Stimulated activated naive CD8-positive, alpha-beta T cell treated with anti-CD3 and anti-CD28 coated beads, Interleukin-15, Interleukin-2, amounts not matched to agents 100 ng/mL and 50 ng/mL, for 24 hours (primary cell): ENCODE data around the gene SLC12A3.
A peak's percentile ranks its signal among the peaks of the same experiment; 100 is the strongest.
"Not testable (repeated sequence)": the region's sequence is repeated elsewhere in the genome, so short reads cannot be mapped to it uniquely, and the experiment has no call there.

Experiments
- H3K27ac Mint-ChIP-seq: one replicate; pipeline ENCODE4 v1.8.0; 2021; ENCODE audit warnings: mild to moderate bottlenecking, mixed read lengths
- H3K27me3 Mint-ChIP-seq: one replicate; pipeline ENCODE4 v1.8.0; 2021; ENCODE audit warnings: mixed read lengths
- H3K36me3 Mint-ChIP-seq: one replicate; pipeline ENCODE4 v1.8.0; 2021; ENCODE audit warnings: low read depth, mixed read lengths
- H3K4me1 Mint-ChIP-seq: one replicate; pipeline ENCODE4 v1.8.0; 2021; ENCODE audit warnings: low read depth, mixed read lengths
- H3K4me3 Mint-ChIP-seq: one replicate; pipeline ENCODE4 v1.8.0; 2021; ENCODE audit warnings: mild to moderate bottlenecking, mixed read lengths
- H3K9me3 Mint-ChIP-seq: one replicate; pipeline ENCODE4 v1.8.0; 2021; ENCODE audit warnings: mixed read lengths

SLC12A3 gene

GRCh38 chr16:56855946-56856345 lies 9.1 kb upstream of the SLC12A3 start:
- peaks cover 26% of the 10 kb centered on the region for H3K4me1 Mint-ChIP-seq
- no peaks in the 10 kb centered on the region for H3K36me3 Mint-ChIP-seq
- no peak overlapping the region for H3K4me3 Mint-ChIP-seq
- no peaks in the 10 kb centered on the region for H3K27me3 Mint-ChIP-seq
- no peak overlapping the region for H3K27ac Mint-ChIP-seq
- H3K9me3 Mint-ChIP-seq: no peaks in the 10 kb centered on the region

DNA sequence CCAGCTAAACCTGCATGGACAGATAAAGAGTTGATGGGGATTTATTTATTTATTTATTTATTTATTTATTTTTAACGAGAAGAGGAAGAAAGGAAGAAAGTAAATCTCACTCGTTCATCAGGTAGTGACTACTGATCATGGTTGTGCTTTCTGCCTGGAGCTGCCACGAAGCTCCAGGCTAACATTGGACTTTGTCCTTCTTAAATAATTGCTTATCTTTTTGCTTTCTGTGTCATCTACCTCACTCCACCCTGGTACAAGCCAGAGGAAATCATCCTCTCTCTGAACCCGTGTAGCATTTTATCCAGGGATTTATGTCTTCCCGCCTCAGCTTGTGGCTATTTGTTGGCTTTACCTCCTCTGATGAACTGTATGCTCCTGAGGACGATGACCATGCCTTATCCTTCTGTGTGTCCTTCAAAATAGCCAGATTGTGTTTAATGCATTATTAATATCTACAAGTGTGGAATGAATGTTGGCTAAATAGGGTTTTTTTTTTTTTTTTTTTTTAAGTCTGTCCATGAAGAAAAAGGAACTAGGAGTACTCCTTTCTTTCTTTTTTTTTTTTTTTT lies 8.0 kb upstream of the SLC12A3 start:
- Mint-ChIP-seq H3K27ac (no peak overlapping the region), H3K36me3 (no peaks in the 10 kb centered on the region), H3K4me3 (no peak overlapping the region), H3K4me1 (peaks cover 36% of the 10 kb centered on the region), H3K9me3 (no peaks in the 10 kb centered on the region), H3K27me3 (no peaks in the 10 kb centered on the region)

DNA sequence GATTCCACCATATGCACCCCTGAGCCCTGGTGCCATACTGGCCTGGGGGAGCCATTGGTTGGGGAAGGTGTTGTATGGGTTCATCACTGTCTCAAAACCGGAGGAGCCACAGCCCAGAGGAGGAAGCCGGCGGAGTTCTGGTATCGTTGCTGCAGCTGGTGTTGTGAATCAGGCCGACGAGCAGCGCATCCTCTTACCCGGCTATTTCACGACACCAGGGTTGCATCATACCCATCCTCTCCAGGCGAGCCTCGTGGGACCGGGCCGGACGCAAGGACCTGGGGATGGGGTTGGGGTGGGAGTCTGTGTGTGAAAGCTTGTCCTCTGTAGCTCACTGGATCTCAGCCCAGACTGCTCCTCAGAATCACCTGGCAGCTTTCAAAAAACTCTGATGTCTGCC lies 6.6 kb upstream of the SLC12A3 start:
- Mint-ChIP-seq H3K36me3 (no peaks in the 10 kb centered on the region), H3K9me3 (no peaks in the 10 kb centered on the region), H3K27ac (no peak overlapping the region), H3K4me1 (peaks cover 50% of the 10 kb centered on the region), H3K4me3 (no peak overlapping the region), H3K27me3 (no peaks in the 10 kb centered on the region)

DNA sequence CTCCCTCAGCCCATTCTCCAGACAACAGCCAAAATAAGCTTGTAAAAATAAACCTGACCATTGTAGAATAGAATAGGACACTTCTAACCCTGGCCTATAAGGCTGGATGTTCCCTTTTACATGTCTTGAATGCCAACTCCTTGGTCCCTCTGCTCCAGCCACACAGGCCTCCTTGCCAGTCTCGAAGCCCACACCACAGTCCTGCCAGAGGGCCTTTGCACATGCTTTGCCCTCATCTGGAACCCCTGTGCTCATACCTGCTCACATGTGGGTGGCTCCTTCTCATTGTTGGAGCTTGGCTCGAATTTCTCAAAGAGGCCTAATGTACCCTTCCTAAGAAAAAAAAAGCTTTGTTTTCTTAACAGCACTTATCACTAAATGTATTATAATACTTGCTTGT lies 5.4 kb upstream of the SLC12A3 start:
- Mint-ChIP-seq H3K27me3 (no peaks in the 10 kb centered on the region), H3K36me3 (no peaks in the 10 kb centered on the region), H3K4me1 (peaks cover 53% of the 10 kb centered on the region), H3K4me3 (no peak overlapping the region), H3K9me3 (no peaks in the 10 kb centered on the region), H3K27ac (peak overlapping the region; percentile 69)

GRCh38 chr16:56860226-56861020 lies 4.6 kb upstream of the SLC12A3 start:
- Mint-ChIP-seq H3K27ac (peak overlapping the region; percentile 69), H3K4me1 (peaks cover 53% of the 10 kb centered on the region), H3K4me3 (peak overlapping the region; percentile 42)

DNA sequence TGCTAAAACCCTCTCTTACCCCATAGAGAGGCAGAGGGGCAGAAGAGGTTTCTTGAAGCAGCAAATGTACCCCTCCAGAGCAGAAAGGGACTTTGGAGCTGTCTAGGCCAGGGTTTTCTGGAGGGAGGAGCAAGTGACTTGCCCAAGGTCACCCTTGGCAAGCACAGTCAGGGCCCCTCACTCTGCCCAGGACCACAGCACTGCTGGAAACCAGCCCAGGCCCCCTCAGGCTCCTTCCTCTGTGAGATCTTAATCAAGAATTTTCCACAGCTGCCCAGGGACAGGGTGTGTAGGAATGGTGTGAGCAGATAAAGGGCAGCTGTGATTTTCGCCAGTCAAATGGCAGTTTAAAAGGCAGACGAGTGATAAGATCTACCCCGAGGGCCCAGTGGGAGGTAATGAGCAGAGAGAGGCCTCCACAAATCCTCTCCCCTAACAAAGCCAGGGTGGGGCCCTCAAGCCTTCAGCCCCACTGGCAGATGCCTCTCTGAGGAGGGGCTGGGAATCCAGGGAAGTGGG lies 3.9 kb upstream of the SLC12A3 start:
- no peaks in the 10 kb centered on the region for H3K9me3 Mint-ChIP-seq
- no peaks in the 10 kb centered on the region for H3K36me3 Mint-ChIP-seq
- H3K4me1 Mint-ChIP-seq: peaks cover 53% of the 10 kb centered on the region
- H3K27ac Mint-ChIP-seq: no peak overlapping the region
- H3K27me3 Mint-ChIP-seq: no peaks in the 10 kb centered on the region
- H3K4me3 Mint-ChIP-seq: peak overlapping the region; percentile 42

More at GRCh38 chr16:56860226-56861020, 4.6 kb upstream of the SLC12A3 start:
- no peaks in the 10 kb centered on the region for H3K27me3 Mint-ChIP-seq
- H3K36me3 Mint-ChIP-seq: no peaks in the 10 kb centered on the region
- no peaks in the 10 kb centered on the region for H3K9me3 Mint-ChIP-seq

- no peaks in the 10 kb centered on the region for H3K36me3 Mint-ChIP-seq
- no peaks in the 10 kb centered on the region for H3K27me3 Mint-ChIP-seq
- peaks cover 53% of the 10 kb centered on the region for H3K4me1 Mint-ChIP-seq
- peak overlapping the region; percentile 34 for H3K27ac Mint-ChIP-seq
- peak overlapping the region; percentile 27 for H3K4me3 Mint-ChIP-seq
- H3K9me3 Mint-ChIP-seq: no peaks in the 10 kb centered on the region
These were observed 3.3 kb upstream of the SLC12A3 start for GRCh38 chr16:56861756-56862155.

GRCh38 chr16:56862776-56863175 lies 2.2 kb upstream of the SLC12A3 start:
- no peak overlapping the region for H3K4me3 Mint-ChIP-seq
- H3K9me3 Mint-ChIP-seq: no peaks in the 10 kb centered on the region
- peaks cover 59% of the 10 kb centered on the region for H3K4me1 Mint-ChIP-seq
- no peaks in the 10 kb centered on the region for H3K36me3 Mint-ChIP-seq
- no peaks in the 10 kb centered on the region for H3K27me3 Mint-ChIP-seq
- H3K27ac Mint-ChIP-seq: no peak overlapping the region

GRCh38 chr16:56865394-56866062 lies 521 bp downstream of the SLC12A3 start:
- H3K9me3 Mint-ChIP-seq: no peaks in the 10 kb centered on the region
- no peak overlapping the region for H3K4me3 Mint-ChIP-seq
- no peak overlapping the region for H3K27ac Mint-ChIP-seq
- H3K4me1 Mint-ChIP-seq: peaks cover 46% of the 10 kb centered on the region
- H3K27me3 Mint-ChIP-seq: no peaks in the 10 kb centered on the region
- no peaks in the 10 kb centered on the region for H3K36me3 Mint-ChIP-seq

- Mint-ChIP-seq H3K4me1 (peaks cover 32% of the 10 kb centered on the region), H3K27me3 (no peaks in the 10 kb centered on the region), H3K27ac (no peak overlapping the region), H3K36me3 (no peaks in the 10 kb centered on the region), H3K9me3 (no peaks in the 10 kb centered on the region), H3K4me3 (no peak overlapping the region)
These were observed 2.2 kb downstream of the SLC12A3 start for GRCh38 chr16:56866955-56867830.

DNA sequence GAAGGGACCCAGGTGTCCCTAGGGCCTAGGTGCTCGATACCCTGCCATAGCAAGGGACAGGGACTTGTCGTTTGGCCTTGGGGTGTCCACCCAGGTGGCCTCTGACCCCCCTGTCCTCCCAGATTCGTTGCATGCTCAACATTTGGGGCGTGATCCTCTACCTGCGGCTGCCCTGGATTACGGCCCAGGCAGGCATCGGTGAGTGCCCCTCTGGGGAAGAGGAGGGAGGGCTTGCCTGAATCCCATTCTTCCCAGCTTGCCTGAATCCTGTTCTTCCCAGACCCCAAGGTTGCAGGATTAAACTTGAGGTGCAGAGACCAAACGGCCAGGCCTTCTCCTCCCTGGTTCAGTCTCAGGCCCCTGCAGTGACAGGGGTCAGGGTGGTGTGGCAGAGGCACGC lies 3.2 kb downstream of the SLC12A3 start:
- Mint-ChIP-seq H3K36me3 (no peaks in the 10 kb centered on the region), H3K27ac (no peak overlapping the region), H3K4me1 (peaks cover 22% of the 10 kb centered on the region), H3K9me3 (no peaks in the 10 kb centered on the region), H3K4me3 (no peak overlapping the region), H3K27me3 (no peaks in the 10 kb centered on the region)

GRCh38 chr16:56868766-56869165 lies 3.8 kb downstream of the SLC12A3 start:
- not testable (repeated sequence) for H3K9me3 Mint-ChIP-seq, H3K36me3 Mint-ChIP-seq, H3K27me3 Mint-ChIP-seq, H3K27ac Mint-ChIP-seq, H3K4me3 Mint-ChIP-seq
- H3K4me1 Mint-ChIP-seq: peaks cover 17% of the 10 kb centered on the region

GRCh38 chr16:56869513-56870275 lies 4.7 kb downstream of the SLC12A3 start:
- no peak overlapping the region for H3K4me3 Mint-ChIP-seq
- no peaks in the 10 kb centered on the region for H3K27me3 Mint-ChIP-seq
- H3K4me1 Mint-ChIP-seq: peaks cover 17% of the 10 kb centered on the region
- H3K36me3 Mint-ChIP-seq: no peaks in the 10 kb centered on the region
- peak overlapping the region; percentile 61 for H3K27ac Mint-ChIP-seq
- no peaks in the 10 kb centered on the region for H3K9me3 Mint-ChIP-seq
